Osteocyte (in vitro differentiated cells): ENCODE data around the gene CCDC13. TPM values are rescaled to one million over a fixed set of nuclear protein-coding genes. Genes with fewer than 3 reads are reported as not detected.
A peak's percentile ranks its signal among the peaks of the same experiment; 100 is the strongest.

Source experiments
- DNase-seq: peaks from one replicate; pipeline ENCODE4 v3.0.0; 2021; ENCODE audit warnings: mixed read lengths; ENCODE audit not compliant: unreplicated experiment; ENCODE audit errors: extremely low spot score
- H3K27ac Mint-ChIP-seq: one replicate; pipeline ENCODE4 v1.8.0; 2021; ENCODE audit warnings: mild to moderate bottlenecking, mixed read lengths; ENCODE audit not compliant: unreplicated experiment
- H3K27me3 Mint-ChIP-seq: one replicate; pipeline ENCODE4 v1.8.0; 2021; ENCODE audit warnings: mixed read lengths; ENCODE audit not compliant: unreplicated experiment
- H3K36me3 Mint-ChIP-seq: one replicate; pipeline ENCODE4 v1.8.0; 2021; ENCODE audit warnings: mixed read lengths; ENCODE audit not compliant: unreplicated experiment
- H3K4me1 Mint-ChIP-seq: one replicate; pipeline ENCODE4 v1.8.0; 2021; ENCODE audit warnings: mixed read lengths; ENCODE audit not compliant: unreplicated experiment
- H3K4me3 Mint-ChIP-seq: one replicate; pipeline ENCODE4 v1.8.0; 2021; ENCODE audit warnings: mild to moderate bottlenecking, moderate library complexity, mixed read lengths; ENCODE audit not compliant: unreplicated experiment
- H3K9me3 Mint-ChIP-seq: one replicate; pipeline ENCODE4 v1.8.0; 2021; ENCODE audit warnings: mixed read lengths; ENCODE audit not compliant: unreplicated experiment
- CTCF ChIP-seq: fragments of 200-600 bp; sonication (generic); IDR thresholded peaks from 2 replicates; pipeline ENCODE4 v1.5.0; 2021; ENCODE audit warnings: antibody characterized with exemption, mild to moderate bottlenecking, moderate library complexity
- total RNA-seq: library from RNA; stranded (reverse); gene quantifications from 2 replicates; pipeline ENCODE4 v1.2.1, GENCODE V29; 2021

The CCDC13 gene
- total RNA-seq, 1 donor from 2014 or later: 0.30 TPM

DNA sequence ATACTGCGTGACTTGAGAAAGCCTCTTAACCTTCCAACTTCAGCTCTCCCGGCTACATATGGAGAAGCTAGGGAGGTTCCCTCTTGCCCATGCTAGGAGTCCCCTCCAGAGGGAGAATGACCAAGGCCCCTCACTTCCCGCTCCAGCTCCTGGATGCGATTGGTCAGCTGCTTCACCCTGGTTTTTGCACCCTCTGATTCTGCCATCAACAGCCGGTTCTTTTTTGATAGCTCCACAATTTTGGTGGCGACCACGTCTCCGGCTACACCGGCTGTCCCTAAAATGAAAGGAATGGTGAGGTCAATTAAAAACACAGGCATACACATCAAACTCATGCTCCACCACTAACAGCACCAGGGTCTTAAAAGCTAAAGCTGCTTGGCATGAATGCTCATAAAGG, 20.6 kb downstream of the CCDC13 start:
- H3K9me3 Mint-ChIP-seq: no peaks in the 10 kb centered on the region
- DNase-seq: no peak
- H3K27ac Mint-ChIP-seq: no peak overlapping the region
- H3K4me3 Mint-ChIP-seq: no peak overlapping the region
- no peaks in the 10 kb centered on the region for H3K36me3 Mint-ChIP-seq
- H3K4me1 Mint-ChIP-seq: peaks cover 14% of the 10 kb centered on the region
- TF ChIP-seq CTCF: no peak
- peaks cover 7% of the 10 kb centered on the region for H3K27me3 Mint-ChIP-seq

DNA sequence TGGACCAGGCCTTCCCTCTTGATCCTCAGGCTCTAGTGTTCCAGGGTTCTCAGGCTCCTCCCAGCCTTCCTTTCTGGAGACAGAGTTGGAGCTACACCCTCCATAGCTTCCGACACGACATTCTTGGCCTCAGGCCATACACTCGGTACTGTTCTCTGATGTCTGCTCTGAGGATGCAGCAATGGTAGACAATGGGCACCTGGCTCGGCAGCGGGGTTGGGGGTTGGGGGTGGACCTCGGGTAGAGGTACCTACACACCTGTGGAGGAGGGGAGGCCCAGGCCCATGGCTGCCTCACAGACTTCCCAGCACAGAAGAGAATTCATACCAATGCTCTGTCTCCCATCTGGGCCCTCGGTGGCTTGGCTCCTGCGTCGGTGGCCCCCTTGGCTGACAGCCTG, 21.4 kb downstream of the CCDC13 start:
- TF ChIP-seq CTCF: no peak
- Mint-ChIP-seq H3K4me3 (no peak overlapping the region), H3K4me1 (peaks cover 15% of the 10 kb centered on the region), H3K27ac (no peak overlapping the region), H3K27me3 (peaks cover 3% of the 10 kb centered on the region), H3K36me3 (no peaks in the 10 kb centered on the region), H3K9me3 (no peaks in the 10 kb centered on the region)
- no peak for DNase-seq

- peaks cover 17% of the 10 kb centered on the region for H3K4me1 Mint-ChIP-seq
- H3K4me3 Mint-ChIP-seq: no peak overlapping the region
- no peaks in the 10 kb centered on the region for H3K36me3 Mint-ChIP-seq
- DNase-seq: no peak
- H3K27ac Mint-ChIP-seq: no peak overlapping the region
- TF ChIP-seq CTCF: no peak
- peaks cover 3% of the 10 kb centered on the region for H3K27me3 Mint-ChIP-seq
- no peaks in the 10 kb centered on the region for H3K9me3 Mint-ChIP-seq
These were observed 22.2 kb downstream of the CCDC13 start for GRCh38 chr3:42750834-42751233.

- no peaks in the 10 kb centered on the region for H3K27me3 Mint-ChIP-seq
- no peak for DNase-seq
- TF ChIP-seq CTCF: peak; percentile 52
- H3K4me1 Mint-ChIP-seq: peaks cover 17% of the 10 kb centered on the region
- no peaks in the 10 kb centered on the region for H3K36me3 Mint-ChIP-seq
- H3K4me3 Mint-ChIP-seq: no peak overlapping the region
- H3K9me3 Mint-ChIP-seq: no peaks in the 10 kb centered on the region
- H3K27ac Mint-ChIP-seq: peak overlapping the region; percentile 58
These were observed 23.3 kb downstream of the CCDC13 start for GRCh38 chr3:42749753-42750231.

GRCh38 chr3:42749025-42749752, 23.9 kb downstream of the CCDC13 start:
- Mint-ChIP-seq H3K27me3 (no peaks in the 10 kb centered on the region), H3K27ac (peak overlapping the region; percentile 58), H3K9me3 (no peaks in the 10 kb centered on the region), H3K36me3 (no peaks in the 10 kb centered on the region), H3K4me3 (no peak overlapping the region), H3K4me1 (peaks cover 17% of the 10 kb centered on the region)
- no peak for DNase-seq
- no peak for TF ChIP-seq CTCF
